Fibroblast of upper back skin (primary cell): ENCODE data around the gene INSYN2A.

Experiments used
- DNase-seq: peaks from one replicate; pipeline ENCODE4 v3.0.0-alpha.2; 2013

Gene INSYN2A

DNA sequence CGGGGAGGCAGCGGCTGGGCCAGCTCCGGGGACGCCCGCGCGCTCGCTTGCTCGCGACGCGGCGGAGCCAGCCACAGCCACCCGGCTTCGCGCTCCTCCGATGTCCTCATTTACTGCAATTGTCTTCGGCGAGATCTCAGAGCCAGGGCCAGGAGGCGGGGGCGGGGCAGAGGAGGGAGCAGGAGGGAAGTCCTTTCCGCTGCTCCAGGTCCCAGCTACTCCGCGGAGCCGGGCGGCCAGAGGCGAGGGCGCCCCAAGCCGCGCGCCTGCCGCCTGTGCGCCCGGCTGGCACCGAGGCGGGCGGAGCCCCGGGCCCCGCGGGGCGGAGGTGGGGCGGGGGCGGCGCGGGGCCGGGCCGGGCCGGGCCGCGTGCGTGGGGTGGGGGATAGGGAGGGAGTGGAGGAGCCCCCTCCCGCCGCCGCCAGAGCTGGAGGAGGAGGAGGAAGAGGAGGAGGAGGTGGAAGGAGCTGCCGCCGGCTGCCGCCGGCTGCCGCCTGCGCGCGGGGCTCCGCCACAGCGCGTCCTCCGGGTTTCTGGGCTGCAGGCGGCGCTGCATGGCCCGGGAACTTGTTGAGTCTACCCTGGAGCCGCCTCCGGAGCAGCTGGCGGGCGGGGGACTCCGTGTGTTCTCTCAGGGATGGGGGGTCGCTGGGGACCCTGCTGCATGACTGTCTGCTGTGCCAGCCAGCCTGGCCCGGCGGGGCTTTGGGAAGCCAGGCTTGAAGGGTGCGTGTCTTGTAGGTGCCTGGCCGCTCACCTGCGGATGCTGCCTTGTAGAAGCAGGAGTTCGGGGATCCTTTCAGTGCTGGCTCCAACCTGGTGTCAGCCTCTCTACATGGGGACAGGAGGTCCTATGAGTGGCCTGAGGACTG is at the start of gene INSYN2A:
Gene INSYN2A, minus strand, starts transcription at position 310 of the 872 bp plus-strand sequence. CDS start 20,196 bp downstream, outside the sequence.
- peak; percentile 50 for DNase-seq

GRCh38 chr10:127245456-127245855 is 49.1 kb upstream of the INSYN2A start:
- no peak for DNase-seq

DNA sequence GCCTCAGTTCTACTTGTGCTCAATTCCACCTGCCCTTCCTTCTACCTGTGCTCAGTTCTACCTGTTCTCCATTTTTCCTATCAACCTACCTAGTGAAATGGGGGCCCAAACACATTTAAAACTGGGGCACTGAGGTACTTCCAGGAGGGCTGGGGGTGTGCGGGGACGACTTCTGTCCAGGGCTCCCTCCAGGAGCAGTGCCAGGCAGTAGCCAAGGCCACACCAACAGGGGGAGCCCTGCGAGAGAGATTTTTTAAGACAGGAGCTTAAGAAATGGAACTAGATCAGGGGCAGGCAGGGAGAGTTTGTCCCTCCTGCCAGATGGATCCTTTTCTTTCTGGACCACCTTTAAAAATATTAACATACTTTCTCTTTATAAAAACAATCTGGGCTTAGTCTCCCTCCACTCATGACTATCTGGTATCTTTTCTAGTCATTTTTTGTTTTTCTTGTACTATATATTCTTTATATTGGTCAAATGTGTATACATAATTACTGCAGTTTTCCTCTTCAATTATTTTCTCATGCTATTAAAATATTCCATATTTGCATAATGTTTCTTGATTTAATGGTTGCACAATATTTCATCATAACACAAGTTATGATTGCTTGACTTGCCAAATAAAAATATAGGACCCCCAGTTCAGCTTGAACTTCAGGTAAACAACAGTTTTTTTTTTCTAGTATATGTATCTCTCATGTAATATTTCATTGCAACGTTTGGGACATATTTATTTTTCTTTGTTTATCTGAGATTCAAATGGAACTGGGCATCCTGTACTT is 47.3 kb upstream of the INSYN2A start:
- peak; percentile 40 for DNase-seq

DNA sequence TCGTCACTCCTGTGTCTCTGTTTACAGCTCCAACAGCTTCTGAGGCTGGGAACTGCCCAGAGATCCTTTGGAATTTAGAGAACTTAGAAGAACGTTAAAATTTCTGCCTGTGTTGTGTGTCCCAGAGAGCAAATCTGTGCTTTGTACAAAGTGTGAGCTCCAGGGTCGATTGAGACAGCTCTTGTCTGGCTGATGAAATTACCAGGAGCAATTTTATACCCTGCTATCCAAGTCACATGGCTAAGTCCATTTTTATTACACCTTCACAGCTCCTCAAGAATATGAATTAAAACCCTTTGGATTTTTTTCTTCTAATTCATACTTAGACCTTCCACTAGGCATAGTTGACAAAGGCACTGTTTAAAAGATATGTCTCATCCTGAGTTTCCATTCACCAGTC is 46.5 kb upstream of the INSYN2A start:
- DNase-seq = no peak

- no peak for DNase-seq
Observed at GRCh38 chr10:127236266-127236665, 39.9 kb upstream of the INSYN2A start.

DNA sequence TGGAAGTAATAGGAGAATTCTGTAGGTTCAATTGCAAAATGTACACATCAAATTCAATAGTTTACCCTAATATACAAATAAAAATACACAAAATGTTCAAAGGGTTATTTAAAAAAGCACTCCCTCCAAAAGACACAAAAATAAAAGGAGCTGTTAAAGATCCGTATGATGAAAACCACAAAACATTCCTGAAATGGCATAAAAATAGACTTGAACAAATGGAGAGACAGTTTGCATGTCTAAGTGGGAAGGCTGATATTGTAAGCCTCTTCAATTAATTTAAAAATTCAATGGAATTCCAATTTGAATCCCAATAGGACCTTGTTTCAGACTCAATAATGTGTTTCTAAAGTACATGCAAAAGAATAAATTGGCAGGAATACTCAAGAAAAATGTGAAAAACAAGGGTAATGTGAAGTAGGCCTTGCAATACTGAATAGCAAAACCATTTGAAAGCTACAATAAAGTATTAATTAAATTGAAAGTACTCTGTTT is 38.0 kb upstream of the INSYN2A start:
- DNase-seq = no peak

DNA sequence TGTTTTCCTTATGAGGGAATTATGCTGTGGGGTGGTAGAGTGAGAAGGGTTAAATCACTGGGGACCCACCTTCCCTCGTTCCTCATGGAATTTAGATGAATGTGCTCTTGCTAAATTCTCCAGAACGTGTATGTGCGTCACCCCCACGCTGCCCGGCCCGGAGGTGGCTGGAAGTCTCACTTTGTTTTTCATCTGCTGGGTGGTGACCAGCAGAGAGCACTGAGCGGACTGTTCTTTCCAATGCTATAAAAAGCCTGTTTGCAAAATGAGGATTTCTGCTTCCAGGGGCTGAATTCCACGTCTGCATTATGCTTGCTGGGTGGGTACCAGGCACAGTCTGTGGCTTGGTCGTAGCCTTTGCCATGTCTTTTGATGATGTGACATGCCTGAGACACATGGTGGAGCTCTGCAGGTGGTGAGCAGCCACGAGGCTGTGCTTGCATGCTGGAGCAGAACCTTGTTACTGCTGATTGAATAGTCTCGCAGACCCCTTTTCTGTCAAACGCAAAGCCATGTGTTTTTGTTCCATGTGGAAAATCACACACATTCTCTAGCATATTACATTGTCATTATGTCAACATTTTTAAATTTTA is 31.9 kb upstream of the INSYN2A start:
- no peak for DNase-seq

GRCh38 chr10:127227663-127228062 is 31.3 kb upstream of the INSYN2A start:
- DNase-seq = no peak

GRCh38 chr10:127227027-127227426 is 30.6 kb upstream of the INSYN2A start:
- no peak for DNase-seq

DNA sequence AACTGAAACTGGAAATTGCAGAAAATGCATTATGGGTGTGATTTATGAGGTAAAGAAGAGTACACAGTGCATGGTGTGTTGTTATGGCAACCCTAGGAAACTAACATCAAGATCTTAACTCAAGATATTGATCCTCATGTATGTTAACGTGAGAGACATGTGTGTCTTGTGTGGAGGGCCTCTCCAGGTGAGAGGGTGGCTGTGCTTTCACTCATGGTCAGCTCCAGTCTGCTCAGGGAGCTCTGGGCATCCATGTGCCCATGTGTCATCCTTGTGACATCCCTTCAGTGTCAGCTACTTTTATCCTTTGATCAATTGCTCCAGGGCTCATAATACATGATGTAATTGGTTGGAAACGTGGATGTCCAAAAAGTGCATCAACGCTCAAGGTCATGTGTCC is 24.9 kb upstream of the INSYN2A start:
- DNase-seq = no peak

DNA sequence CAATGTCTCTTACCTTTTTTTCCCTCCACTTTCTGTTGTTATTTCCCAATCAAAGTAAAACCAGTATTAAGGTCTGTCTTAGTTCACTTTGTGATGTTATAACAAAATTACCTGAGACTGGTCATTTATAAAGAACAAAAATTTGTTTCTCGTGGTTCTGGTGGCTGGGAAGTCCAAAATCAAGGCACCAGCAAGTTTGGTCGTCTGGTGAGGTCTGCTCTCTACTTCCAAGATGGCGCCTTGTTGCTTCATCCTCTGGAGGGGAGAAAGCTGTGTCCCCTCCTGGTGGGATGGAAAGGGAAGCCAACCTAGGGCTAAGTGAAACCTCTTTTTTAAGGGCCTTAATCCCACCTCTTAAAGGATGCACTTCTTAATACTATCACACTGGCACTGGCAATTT is 22.3 kb upstream of the INSYN2A start:
- no peak for DNase-seq

DNA sequence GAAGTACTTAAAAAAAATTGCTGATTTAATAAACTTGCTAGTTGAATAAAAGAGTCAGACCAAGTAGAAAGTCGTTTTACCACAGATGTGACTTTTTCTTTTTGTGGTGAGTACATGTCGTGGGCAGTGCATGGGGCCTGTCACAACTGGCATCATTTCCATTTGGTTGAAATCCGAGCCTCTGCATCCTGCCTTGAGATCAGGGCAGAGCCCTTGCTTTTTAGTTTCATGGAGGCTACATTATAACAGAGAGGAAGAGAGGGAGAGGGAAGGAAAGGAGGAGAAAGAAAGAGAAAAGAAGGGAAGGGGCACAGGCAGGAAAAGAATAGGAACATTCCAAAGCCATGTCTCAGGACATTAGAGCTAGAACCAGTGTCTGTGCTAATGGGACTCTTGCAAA is 20.4 kb upstream of the INSYN2A start:
- DNase-seq = no peak

GRCh38 chr10:127216274-127216673 is 19.9 kb upstream of the INSYN2A start:
- DNase-seq = no peak

DNA sequence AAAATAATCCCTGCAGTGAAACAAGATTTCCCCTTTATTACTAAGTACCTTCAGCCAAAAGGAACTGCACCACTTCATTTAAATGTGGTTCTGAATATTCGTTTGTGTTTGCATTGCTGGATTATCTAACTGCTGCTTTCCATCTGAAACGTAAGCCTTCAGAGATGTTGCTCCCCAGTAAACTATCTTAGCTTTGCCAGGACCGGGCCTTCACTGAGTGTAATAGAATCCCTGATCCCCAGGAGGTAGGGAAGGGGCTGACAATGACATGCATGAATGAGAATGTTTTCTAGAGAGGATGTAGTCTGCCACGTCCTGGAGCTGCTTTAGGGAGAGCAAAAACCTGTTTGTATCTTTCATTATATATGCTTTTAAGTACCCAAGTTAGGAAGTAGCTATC is 19.5 kb upstream of the INSYN2A start:
- no peak for DNase-seq

GRCh38 chr10:127210936-127211466 is 14.6 kb upstream of the INSYN2A start:
- DNase-seq = no peak

GRCh38 chr10:127207081-127207480 is 10.7 kb upstream of the INSYN2A start:
- no peak for DNase-seq

- DNase-seq = no peak
Observed at GRCh38 chr10:127203067-127203466, 6.7 kb upstream of the INSYN2A start.

- no peak for DNase-seq
Observed at GRCh38 chr10:127200646-127201045, 4.3 kb upstream of the INSYN2A start.

GRCh38 chr10:127198721-127199120 is 2.3 kb upstream of the INSYN2A start:
- DNase-seq = peak; percentile 43

- DNase-seq = no peak
Observed at GRCh38 chr10:127198307-127198706, 1.9 kb upstream of the INSYN2A start.

- DNase-seq = no peak
Observed at GRCh38 chr10:127197154-127197432, 702 bp upstream of the INSYN2A start.

DNA sequence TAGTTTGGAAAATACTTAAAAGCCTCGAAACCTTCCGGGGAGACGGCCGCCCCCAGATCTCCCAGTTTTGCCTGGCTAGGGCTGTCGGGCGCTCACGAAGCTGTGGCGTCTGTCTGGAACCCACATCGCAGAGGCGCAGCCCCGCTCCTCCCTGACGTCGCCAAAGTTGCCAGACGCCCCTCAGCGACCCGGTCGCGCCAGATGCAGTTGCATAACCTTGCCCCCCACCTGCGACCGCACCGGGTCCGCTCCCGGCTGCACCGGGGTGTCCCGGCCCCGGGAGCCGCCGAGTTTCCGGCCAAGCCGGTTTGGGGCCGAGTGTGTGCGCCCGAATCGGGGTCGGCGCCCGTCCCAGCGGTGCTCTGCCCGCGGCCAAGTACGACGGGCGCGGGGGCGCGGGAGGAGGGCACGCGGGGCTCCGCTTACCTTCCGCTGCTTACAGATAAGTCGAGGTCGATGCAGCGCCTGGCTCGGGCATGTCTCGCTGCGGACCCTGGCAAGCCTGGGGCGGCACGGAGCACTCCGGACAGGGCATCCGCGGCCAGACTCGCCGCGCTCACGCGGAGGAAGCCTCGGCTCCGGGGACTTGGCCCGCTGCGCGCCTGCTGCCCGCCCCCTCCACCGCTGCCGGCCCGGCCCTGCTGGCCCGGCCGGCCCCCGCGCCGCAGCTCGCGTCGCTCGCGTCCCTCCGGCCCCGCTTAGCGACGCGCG is 665 bp downstream of the INSYN2A start:
- no peak for DNase-seq

- DNase-seq = no peak
Observed at GRCh38 chr10:127195041-127195506, 1.3 kb downstream of the INSYN2A start.
